Mucosa of stomach (tissue), 1 donor: ENCODE data around the gene ANXA1.

Source experiments
- H3K27me3 ChIP-seq: one replicate; pipeline ENCODE4 v1.7.0; 2013; ENCODE audit warnings: mild to moderate bottlenecking, low read length; ENCODE audit not compliant: control insufficient read depth, insufficient read depth
- H3K36me3 ChIP-seq: one replicate; pipeline ENCODE4 v1.7.0; 2013; ENCODE audit warnings: low read length; ENCODE audit not compliant: control insufficient read depth, insufficient read depth
- H3K4me1 ChIP-seq: one replicate; pipeline ENCODE4 v1.7.0; 2013; ENCODE audit warnings: mild to moderate bottlenecking, low read length; ENCODE audit not compliant: control insufficient read depth, insufficient read depth
- H3K4me3 ChIP-seq: one replicate; pipeline ENCODE4 v1.7.0; 2013; ENCODE audit warnings: low read length
- H3K9ac ChIP-seq: one replicate; pipeline ENCODE4 v1.7.0; 2013; ENCODE audit warnings: mild to moderate bottlenecking, low read length, moderate library complexity
- H3K9me3 ChIP-seq: one replicate; pipeline ENCODE4 v1.7.0; 2013; ENCODE audit warnings: mild to moderate bottlenecking, low read length, moderate library complexity; ENCODE audit not compliant: control insufficient read depth
- donor health status: Pancreatic carcinoma.

The ANXA1 gene

GRCh38 chr9:73158723-73159122 lies 7.1 kb downstream of the ANXA1 start:
- H3K9me3 ChIP-seq: no peaks in the 10 kb centered on the region
- H3K36me3 ChIP-seq: no peaks in the 10 kb centered on the region
- H3K4me1 ChIP-seq: no peaks in the 10 kb centered on the region
- H3K4me3 ChIP-seq: no peak overlapping the region
- H3K9ac ChIP-seq: no peak overlapping the region
- H3K27me3 ChIP-seq: no peaks in the 10 kb centered on the region

- H3K27me3 ChIP-seq: no peaks in the 10 kb centered on the region
- no peaks in the 10 kb centered on the region for H3K4me1 ChIP-seq
- H3K9ac ChIP-seq: no peak overlapping the region
- H3K36me3 ChIP-seq: no peaks in the 10 kb centered on the region
- H3K4me3 ChIP-seq: no peak overlapping the region
- no peaks in the 10 kb centered on the region for H3K9me3 ChIP-seq
Observed at GRCh38 chr9:73160868-73161267, 9.2 kb downstream of the ANXA1 start.

GRCh38 chr9:73162987-73163768 lies 11.5 kb downstream of the ANXA1 start:
- no peak overlapping the region for H3K4me3 ChIP-seq
- H3K9ac ChIP-seq: no peak overlapping the region
- no peaks in the 10 kb centered on the region for H3K36me3 ChIP-seq
- no peaks in the 10 kb centered on the region for H3K9me3 ChIP-seq
- no peaks in the 10 kb centered on the region for H3K4me1 ChIP-seq
- no peaks in the 10 kb centered on the region for H3K27me3 ChIP-seq

- no peak overlapping the region for H3K4me3 ChIP-seq
- H3K36me3 ChIP-seq: no peaks in the 10 kb centered on the region
- H3K27me3 ChIP-seq: no peaks in the 10 kb centered on the region
- no peaks in the 10 kb centered on the region for H3K9me3 ChIP-seq
- H3K9ac ChIP-seq: no peak overlapping the region
- H3K4me1 ChIP-seq: no peaks in the 10 kb centered on the region
Observed at GRCh38 chr9:73165911-73166310, 14.2 kb downstream of the ANXA1 start.

GRCh38 chr9:73166468-73166867 lies 14.8 kb downstream of the ANXA1 start:
- Histone ChIP-seq H3K9ac (no peak overlapping the region), H3K4me3 (no peak overlapping the region), H3K9me3 (no peaks in the 10 kb centered on the region), H3K4me1 (no peaks in the 10 kb centered on the region), H3K36me3 (no peaks in the 10 kb centered on the region), H3K27me3 (no peaks in the 10 kb centered on the region)

GRCh38 chr9:73167614-73168013 lies 15.9 kb downstream of the ANXA1 start:
- Histone ChIP-seq H3K4me1 (no peaks in the 10 kb centered on the region), H3K36me3 (no peaks in the 10 kb centered on the region), H3K27me3 (no peaks in the 10 kb centered on the region), H3K9me3 (no peaks in the 10 kb centered on the region), H3K9ac (no peak overlapping the region), H3K4me3 (no peak overlapping the region)

GRCh38 chr9:73168298-73168934 lies 16.8 kb downstream of the ANXA1 start:
- H3K36me3 ChIP-seq: no peaks in the 10 kb centered on the region
- H3K9me3 ChIP-seq: no peaks in the 10 kb centered on the region
- H3K9ac ChIP-seq: no peak overlapping the region
- no peak overlapping the region for H3K4me3 ChIP-seq
- H3K4me1 ChIP-seq: no peaks in the 10 kb centered on the region
- no peaks in the 10 kb centered on the region for H3K27me3 ChIP-seq

- H3K27me3 ChIP-seq: no peaks in the 10 kb centered on the region
- no peaks in the 10 kb centered on the region for H3K36me3 ChIP-seq
- no peaks in the 10 kb centered on the region for H3K4me1 ChIP-seq
- H3K4me3 ChIP-seq: no peak overlapping the region
- no peaks in the 10 kb centered on the region for H3K9me3 ChIP-seq
- H3K9ac ChIP-seq: no peak overlapping the region
Observed at GRCh38 chr9:73170185-73170957, 18.7 kb downstream of the ANXA1 start.

GRCh38 chr9:73172901-73173215 lies 21.2 kb downstream of the ANXA1 start:
- H3K36me3 ChIP-seq: no peaks in the 10 kb centered on the region
- peaks cover 8% of the 10 kb centered on the region for H3K4me1 ChIP-seq
- H3K9me3 ChIP-seq: no peaks in the 10 kb centered on the region
- no peaks in the 10 kb centered on the region for H3K27me3 ChIP-seq
- no peak overlapping the region for H3K9ac ChIP-seq
- no peak overlapping the region for H3K4me3 ChIP-seq

GRCh38 chr9:73173557-73174329 lies 22.1 kb downstream of the ANXA1 start:
- Histone ChIP-seq H3K4me3 (no peak overlapping the region), H3K9ac (no peak overlapping the region), H3K36me3 (no peaks in the 10 kb centered on the region), H3K4me1 (peaks cover 8% of the 10 kb centered on the region), H3K27me3 (no peaks in the 10 kb centered on the region), H3K9me3 (no peaks in the 10 kb centered on the region)

GRCh38 chr9:73174330-73174980 lies 22.8 kb downstream of the ANXA1 start:
- Histone ChIP-seq H3K27me3 (no peaks in the 10 kb centered on the region), H3K4me3 (no peak overlapping the region), H3K9me3 (no peaks in the 10 kb centered on the region), H3K4me1 (peaks cover 8% of the 10 kb centered on the region), H3K9ac (no peak overlapping the region), H3K36me3 (no peaks in the 10 kb centered on the region)
